Lower lobe of right lung (tissue), 2 donors: ENCODE measurements around the gene DCDC2. TPM values are rescaled to one million over a fixed set of nuclear protein-coding genes. Genes with fewer than 3 reads are reported as not detected.
"Not testable (repeated sequence)": the region's sequence is repeated elsewhere in the genome, so short reads cannot be mapped to it uniquely, and the experiment has no call there.

Experiments used
- ATAC-seq, 2 donors: fragments of 200-7000 bp; cut with Tn5 transposase; one replicate each; pipeline ENCODE4 v1.9.1; 2020 to 2022; ENCODE audit warnings: mild to moderate bottlenecking in 2 of 2, moderate library complexity in 2 of 2
- DNase-seq: peaks from one replicate; pipeline ENCODE4 v3.0.0-alpha.2; 2020
- H3K27ac ChIP-seq: fragments of 200-600 bp; one replicate; pipeline ENCODE4 v1.8.0; 2022
- H3K27me3 ChIP-seq: fragments of 200-600 bp; one replicate; pipeline ENCODE4 v1.8.0; 2022; ENCODE audit warnings: low read depth
- H3K36me3 ChIP-seq: fragments of 200-600 bp; one replicate; pipeline ENCODE4 v1.8.0; 2022; ENCODE audit warnings: mild to moderate bottlenecking
- H3K4me1 ChIP-seq: fragments of 200-600 bp; one replicate; pipeline ENCODE4 v1.8.0; 2022
- H3K4me3 ChIP-seq: fragments of 200-600 bp; one replicate; pipeline ENCODE4 v1.8.0; 2022; ENCODE audit warnings: mild to moderate bottlenecking
- H3K9me3 ChIP-seq: fragments of 200-600 bp; one replicate; pipeline ENCODE4 v1.8.0; 2022
- CTCF ChIP-seq: fragments of 200-600 bp; IDR thresholded peaks from one replicate; pipeline ENCODE4 v1.8.0; 2022; ENCODE audit warnings: antibody characterized with exemption, mild to moderate bottlenecking
- intact Hi-C: fragments of 100-400 bp; cut with DNase I; formaldehyde crosslinking; loops from one replicate; pipeline ENCODE4 v1.11.0; 2022
- total RNA-seq: library from RNA; stranded (reverse); fragmentation: NEBNext Ultra II Directional; extraction: Animal tissue kit (Norgen Biotek cat#: 25700); gene quantifications from one replicate; pipeline ENCODE4 v1.2.1, GENCODE V29; 2021
- donor health status: DM: no; HTN: yes; CAD: no; lungs with severe emphysema.

DCDC2 gene
- total RNA-seq, 1 donor from 2014 or later: 5.6 TPM

GRCh38 chr6:24205020-24205492 is 152.8 kb downstream of the DCDC2 start:
- Histone ChIP-seq H3K27ac (no peak overlapping the region), H3K9me3 (no peaks in the 10 kb centered on the region), H3K4me3 (no peak overlapping the region), H3K27me3 (no peaks in the 10 kb centered on the region), H3K4me1 (no peaks in the 10 kb centered on the region), H3K36me3 (no peaks in the 10 kb centered on the region)
- ATAC-seq: peak in 1 of 2 donors; percentile 21
- peak; percentile 58 for TF ChIP-seq CTCF
- intact Hi-C loops: no loop called here
- DNase-seq: no peak

GRCh38 chr6:24204113-24204512 is 153.7 kb downstream of the DCDC2 start:
- H3K4me3 ChIP-seq, intact Hi-C loops, DNase-seq, H3K9me3 ChIP-seq, H3K4me1 ChIP-seq, H3K27me3 ChIP-seq, ATAC-seq, H3K36me3 ChIP-seq, H3K27ac ChIP-seq: not testable (repeated sequence)

- H3K9me3 ChIP-seq: no peaks in the 10 kb centered on the region
- no peak overlapping the region for H3K4me3 ChIP-seq
- intact Hi-C loops: no loop called here
- no peaks in the 10 kb centered on the region for H3K4me1 ChIP-seq
- DNase-seq (no peak), ATAC-seq (no peak)
- H3K27ac ChIP-seq: no peak overlapping the region
- TF ChIP-seq CTCF: no peak
- no peaks in the 10 kb centered on the region for H3K36me3 ChIP-seq
- no peaks in the 10 kb centered on the region for H3K27me3 ChIP-seq
Observed at GRCh38 chr6:24197892-24198291, 160.0 kb downstream of the DCDC2 start.

- intact Hi-C loops: no loop called here
- H3K27me3 ChIP-seq: no peaks in the 10 kb centered on the region
- TF ChIP-seq CTCF: no peak
- no peak overlapping the region for H3K27ac ChIP-seq
- no peak overlapping the region for H3K4me3 ChIP-seq
- peak in 1 of 2 donors; percentile 21 for ATAC-seq
- DNase-seq: no peak
- H3K36me3 ChIP-seq: no peaks in the 10 kb centered on the region
- no peaks in the 10 kb centered on the region for H3K9me3 ChIP-seq
- no peaks in the 10 kb centered on the region for H3K4me1 ChIP-seq
Observed at GRCh38 chr6:24195836-24196597, 161.8 kb downstream of the DCDC2 start.

GRCh38 chr6:24194978-24195700 is 162.7 kb downstream of the DCDC2 start:
- H3K36me3 ChIP-seq: no peaks in the 10 kb centered on the region
- no peak overlapping the region for H3K4me3 ChIP-seq
- no peaks in the 10 kb centered on the region for H3K4me1 ChIP-seq
- H3K9me3 ChIP-seq: no peaks in the 10 kb centered on the region
- no peak for TF ChIP-seq CTCF
- intact Hi-C loops: no loop called here
- no peak for DNase-seq
- H3K27me3 ChIP-seq: no peaks in the 10 kb centered on the region
- no peak for ATAC-seq
- no peak overlapping the region for H3K27ac ChIP-seq

GRCh38 chr6:24193364-24193763 is 164.5 kb downstream of the DCDC2 start:
- no peak for TF ChIP-seq CTCF
- ATAC-seq: no peak

More at GRCh38 chr6:24193364-24193763, 164.5 kb downstream of the DCDC2 start:
- intact Hi-C loops: no loop called here
- no peak overlapping the region for H3K27ac ChIP-seq
- H3K4me3 ChIP-seq: no peak overlapping the region
- H3K36me3 ChIP-seq: no peaks in the 10 kb centered on the region
- H3K9me3 ChIP-seq: no peaks in the 10 kb centered on the region
- no peak for DNase-seq
- H3K4me1 ChIP-seq: no peaks in the 10 kb centered on the region
- no peaks in the 10 kb centered on the region for H3K27me3 ChIP-seq
